IMR-90 (cell line): Measurements from ENCODE around the gene VPS39. TPM values are rescaled to one million over a fixed set of nuclear protein-coding genes. Genes with fewer than 3 reads are reported as not detected.

ENCODE experiments used
- ATAC-seq: fragments of 200-7000 bp; cut with Tn5 transposase; 2 replicates; pipeline ENCODE4 v1.9.1; 2020; ENCODE audit warnings: low read depth, mild to moderate bottlenecking, moderate library complexity
- BruUV-seq: library from RNA; stranded (reverse); fragments of 400-500 nt; replicated peaks from 2 replicates; lab custom pipeline; 2021; lab: Mats Ljungman, UMichigan
- CTCF ChIA-PET: fragments of 300-600 bp; formaldehyde crosslinking; extraction: SDS; loops from one replicate; lab custom pipeline; 2021; ENCODE audit warnings: antibody characterized with exemption; lab: Yijun Ruan, JAX
- POLR2A ChIA-PET: fragments of 300-600 bp; sonication (Branson Sonifier 250); formaldehyde crosslinking; loops from one replicate; lab custom pipeline; 2022; ENCODE audit warnings: antibody characterized with exemption; ENCODE audit not compliant: unreplicated experiment; lab: Charles Lee
- DNase-seq: peaks from one replicate; pipeline ENCODE4 v3.0.0; 2013
- H2AFZ ChIP-seq: replicated peaks from 2 replicates; pipeline ENCODE3; 2013; ENCODE audit warnings: low read length, mild to moderate bottlenecking; ENCODE audit not compliant: poor library complexity
- H2AK5ac ChIP-seq: 2 replicates; pipeline ENCODE4 v1.6.1; 2013; ENCODE audit warnings: low read depth, low read length, inconsistent platforms
- H2AK9ac ChIP-seq: replicated peaks from 2 replicates; pipeline ENCODE3; 2013; ENCODE audit warnings: mild to moderate bottlenecking, low read depth, low read length, moderate library complexity; ENCODE audit not compliant: poor library complexity
- H2BK120ac ChIP-seq: 2 replicates; pipeline ENCODE4 v1.6.1; 2013; ENCODE audit warnings: low read depth, low read length, inconsistent platforms
- H2BK15ac ChIP-seq: 3 replicates; pipeline ENCODE4 v1.6.1; 2013; ENCODE audit warnings: low read depth, low read length, inconsistent platforms
- H2BK20ac ChIP-seq: 2 replicates; pipeline ENCODE4 v1.6.1; 2013; ENCODE audit warnings: low read depth, mild to moderate bottlenecking, inconsistent platforms, low read length, moderate library complexity
- H2BK5ac ChIP-seq: 2 replicates; pipeline ENCODE4 v1.6.1; 2013; ENCODE audit warnings: mild to moderate bottlenecking, low read depth, low read length, inconsistent platforms; ENCODE audit not compliant: poor library complexity, severe bottlenecking
- H3K14ac ChIP-seq: replicated peaks from 2 replicates; pipeline ENCODE4 v1.6.1; 2013; ENCODE audit warnings: low read depth, low read length, inconsistent platforms
- H3K18ac ChIP-seq: 2 replicates; pipeline ENCODE4 v1.6.1; 2013; ENCODE audit warnings: low read depth, low read length, control low read depth
- H3K23ac ChIP-seq: 2 replicates; pipeline ENCODE4 v1.6.1; 2013; ENCODE audit warnings: low read depth, low read length, inconsistent platforms
- H3K27ac ChIP-seq: 2 replicates; pipeline ENCODE4 v1.5.1; 2013; ENCODE audit warnings: mild to moderate bottlenecking, control low read depth, low read length; ENCODE audit not compliant: insufficient read depth
- H3K27me3 ChIP-seq: 2 replicates; pipeline ENCODE4 v1.6.1; 2013; ENCODE audit warnings: low read length; ENCODE audit not compliant: control insufficient read depth, insufficient read depth
- H3K36me3 ChIP-seq: 2 replicates; pipeline ENCODE4 v1.6.1; 2013; ENCODE audit warnings: low read length, mixed read lengths; ENCODE audit not compliant: control insufficient read depth, insufficient read depth
- H3K4ac ChIP-seq: 2 replicates; pipeline ENCODE4 v1.6.1; 2013; ENCODE audit warnings: low read depth, low read length, inconsistent platforms
- H3K4me1 ChIP-seq: 2 replicates; pipeline ENCODE4 v1.6.1; 2013; ENCODE audit warnings: low read length, mixed read lengths; ENCODE audit not compliant: control insufficient read depth, insufficient read depth
- H3K4me2 ChIP-seq: 2 replicates; pipeline ENCODE4 v1.6.1; 2013; ENCODE audit warnings: low read depth, mild to moderate bottlenecking, control low read depth, low read length, moderate library complexity
- H3K4me3 ChIP-seq: 2 replicates; pipeline ENCODE4 v1.5.1; 2013; ENCODE audit warnings: low read depth, mild to moderate bottlenecking, control low read depth, low read length, moderate library complexity; ENCODE audit not compliant: insufficient read depth
- H3K56ac ChIP-seq: 2 replicates; pipeline ENCODE4 v1.6.1; 2013; ENCODE audit warnings: low read length, inconsistent platforms; ENCODE audit not compliant: insufficient read depth; ENCODE audit errors: extremely low read depth
- H3K79me1 ChIP-seq, 2 experiments: 2 replicates each; pipeline ENCODE4 v1.6.1; 2013; ENCODE audit warnings: low read length in 2 of 2, inconsistent platforms in 1 of 2, low read depth in 1 of 2
- H3K9ac ChIP-seq: 2 replicates; pipeline ENCODE4 v1.6.1; 2013; ENCODE audit warnings: low read depth, low read length, control low read depth
- H3K9me1 ChIP-seq: 2 replicates; pipeline ENCODE4 v1.6.1; 2013; ENCODE audit warnings: low read length, inconsistent platforms; ENCODE audit not compliant: insufficient read depth
- H3K9me3 ChIP-seq: 2 replicates; pipeline ENCODE4 v1.6.1; 2013; ENCODE audit warnings: low read length; ENCODE audit not compliant: control insufficient read depth, insufficient read depth
- H4K20me1 ChIP-seq: 2 replicates; pipeline ENCODE4 v1.6.1; 2013; ENCODE audit warnings: low read length, inconsistent platforms; ENCODE audit not compliant: insufficient read depth
- H4K5ac ChIP-seq: 2 replicates; pipeline ENCODE4 v1.6.1; 2013; ENCODE audit warnings: mild to moderate bottlenecking, low read depth, low read length, control low read depth
- H4K8ac ChIP-seq, 2 experiments: 2 replicates each; pipeline ENCODE4 v1.6.1; 2013; ENCODE audit warnings: low read depth in 2 of 2, low read length in 2 of 2, control low read depth in 1 of 2, inconsistent platforms in 1 of 2
- H4K91ac ChIP-seq: 2 replicates; pipeline ENCODE4 v1.6.1; 2013; ENCODE audit warnings: low read depth, low read length, inconsistent platforms; ENCODE audit not compliant: insufficient read depth
- BHLHE40 ChIP-seq: fragments of 150-350 bp; IDR thresholded peaks from 2 replicates; pipeline ENCODE4 v1.6.1; 2016; ENCODE audit warnings: mild to moderate bottlenecking, low read depth, low read length
- CEBPB ChIP-seq: IDR thresholded peaks from 2 replicates; pipeline ENCODE4 v1.6.1; 2012; ENCODE audit warnings: low read depth, low read length, improper control_type of control experiment
- CHD1 ChIP-seq: IDR thresholded peaks from 2 replicates; pipeline ENCODE4 v1.6.1; 2012; ENCODE audit warnings: low read depth, low read length, improper control_type of control experiment
- FOS ChIP-seq: fragments of 150-350 bp; IDR thresholded peaks from 2 replicates; pipeline ENCODE4 v1.6.1; 2016; ENCODE audit warnings: low read depth, low read length
- MAFK ChIP-seq: IDR thresholded peaks from 2 replicates; pipeline ENCODE4 v1.6.1; 2012; ENCODE audit warnings: low read depth, low read length, improper control_type of control experiment
- MAZ ChIP-seq: IDR thresholded peaks from 2 replicates; pipeline ENCODE4 v1.6.1; 2012; ENCODE audit warnings: low read depth, mild to moderate bottlenecking, low read length, improper control_type of control experiment, moderate library complexity, borderline replicate concordance
- MXI1 ChIP-seq: IDR thresholded peaks from 2 replicates; pipeline ENCODE4 v1.6.1; 2012; ENCODE audit warnings: low read depth, mild to moderate bottlenecking, low read length, moderate library complexity, borderline replicate concordance
- NFE2L2 ChIP-seq: fragments of 150-350 bp; IDR thresholded peaks from 2 replicates; pipeline ENCODE4 v1.6.1; 2016; ENCODE audit warnings: low read depth, mild to moderate bottlenecking, low read length
- POLR2A ChIP-seq: IDR thresholded peaks from 2 replicates; pipeline ENCODE4 v1.6.1; 2012; ENCODE audit warnings: mild to moderate bottlenecking, low read depth, low read length
- RAD21 ChIP-seq: IDR thresholded peaks from 2 replicates; pipeline ENCODE4 v1.6.1; 2012; ENCODE audit warnings: low read length, improper control_type of control experiment
- RCOR1 ChIP-seq: IDR thresholded peaks from 2 replicates; pipeline ENCODE4 v1.6.1; 2012; ENCODE audit warnings: mild to moderate bottlenecking, low read length, improper control_type of control experiment; ENCODE audit not compliant: insufficient replicate concordance
- RFX5 ChIP-seq: IDR thresholded peaks from 2 replicates; pipeline ENCODE4 v1.8.0; 2012; ENCODE audit warnings: low read depth, mild to moderate bottlenecking, low read length, moderate library complexity
- SMC3 ChIP-seq: fragments of 150-350 bp; IDR thresholded peaks from 2 replicates; pipeline ENCODE4 v1.6.1; 2016; ENCODE audit warnings: low read depth, mild to moderate bottlenecking, antibody characterized with exemption, low read length, moderate library complexity
- WGBS, 2 experiments: methylation state at CpG; one replicate each; pipeline versions ENCODE4 v1.1.5 to v1.1.7; 2013; ENCODE audit warnings: missing lambda C conversion rate in 2 of 2; ENCODE audit not compliant: insufficient read length in 1 of 2; ENCODE audit errors: extremely low coverage in 2 of 2; 5-methylcytosine and 5-hydroxymethylcytosine counted together
- dilution Hi-C: fragments of 300-500 bp; cut with HindIII; formaldehyde crosslinking; loops from one replicate; pipeline ENCODE4 v1.14.3; 2018; ENCODE audit warnings: low sequenced_read_pairs; ENCODE audit not compliant: unreplicated experiment
- in situ Hi-C: fragments of 300-500 bp; cut with MboI; formaldehyde crosslinking; loops from 3 replicates; pipeline ENCODE4 v1.14.3; 2019; ENCODE audit warnings: low sequenced_read_pairs, inconsistent platforms, mixed read lengths
- intact Hi-C: fragments of 100-400 bp; cut with micrococcal nuclease; formaldehyde crosslinking; loops from 2 replicates; pipeline ENCODE4 v1.10.0; 2022
- polyA plus RNA-seq, 3 experiments: library from polyadenylated mRNA; depleted of rRNA; stranded (reverse); fragments of >200 nt; gene quantifications; 2 replicates each; pipeline ENCODE4 v1.2.3, GENCODE V29; 2012; ENCODE audit warnings: low replicate concordance in 1 of 3
- total RNA-seq: library from RNA; depleted of rRNA; stranded (reverse); fragments of >200 nt; gene quantifications from 2 replicates; pipeline ENCODE4 v1.2.3, GENCODE V29; 2012
- TF ChIP-seq, protein P1 (sequence below): fragments of 150-350 bp; IDR thresholded peaks from 2 replicates; pipeline ENCODE4 v1.6.1; 2017; ENCODE audit warnings: mild to moderate bottlenecking, antibody characterized with exemption, low read length, low read depth
- TF ChIP-seq, protein P2 (sequence below): fragments of 150-350 bp; IDR thresholded peaks from 2 replicates; pipeline ENCODE4 v1.6.1; 2016; ENCODE audit warnings: low read depth, mild to moderate bottlenecking, low read length, moderate library complexity, borderline replicate concordance
- TF ChIP-seq, protein P3 (sequence below): conservative IDR thresholded peaks from 2 replicates; pipeline ENCODE4 v1.5.1; 2012; ENCODE audit warnings: mild to moderate bottlenecking, low read depth, low read length, improper control_type of control experiment

The VPS39 gene
- total and polyA plus RNA-seq, 2 of the 4 experiments (the other 2 are of a cell fraction), result 49.7 to 52.2 TPM

DNA sequence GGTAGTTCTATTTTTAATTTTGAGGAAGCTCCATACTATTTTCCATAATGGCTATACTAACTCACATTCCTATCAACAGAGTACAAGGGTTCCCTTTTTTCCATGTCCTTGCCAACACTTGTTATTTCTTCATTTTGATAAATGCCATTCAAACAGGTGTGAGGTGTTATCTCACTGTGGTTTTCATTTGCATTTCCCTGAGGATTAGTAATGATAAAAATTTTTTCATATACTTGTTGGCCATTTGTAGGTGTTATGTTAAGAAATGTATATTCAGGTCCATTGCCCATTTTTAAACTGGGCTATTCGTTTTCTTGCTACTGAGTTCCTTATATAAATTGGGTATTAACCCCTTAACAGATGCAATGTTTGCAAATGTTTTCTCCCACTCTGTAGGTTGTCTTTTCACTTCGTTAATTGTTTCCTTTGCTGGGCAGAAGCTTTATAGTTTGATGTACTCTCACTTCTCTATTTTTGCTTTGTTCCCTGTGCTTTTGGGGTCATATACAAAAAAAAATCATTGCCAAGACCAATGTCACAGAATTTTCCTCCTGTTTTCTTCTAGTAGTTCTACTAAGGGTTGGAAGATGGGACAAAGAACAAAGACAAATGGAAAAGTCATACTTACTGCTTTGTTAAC lies 11.0 kb upstream of the VPS39 start:
- no peak overlapping the region for H3K4me3 ChIP-seq
- dilution Hi-C loops (no loop called here), in situ Hi-C loops (no loop called here), intact Hi-C loops (loop anchor here (5.0 to 10.0 kb wide), 2 partner anchors 37 to 46 kb away; no protein-coding TSS in a partner anchor)
- H2AK5ac ChIP-seq, result no peak overlapping the region
- H4K91ac ChIP-seq, result no peak overlapping the region
- H3K14ac ChIP-seq, result no peak overlapping the region
- no peaks in the 10 kb centered on the region for H3K9me1 ChIP-seq
- H2BK5ac ChIP-seq, result no peak overlapping the region
- no peaks in the 10 kb centered on the region for H4K20me1 ChIP-seq
- TF ChIP-seq, protein P1, sequence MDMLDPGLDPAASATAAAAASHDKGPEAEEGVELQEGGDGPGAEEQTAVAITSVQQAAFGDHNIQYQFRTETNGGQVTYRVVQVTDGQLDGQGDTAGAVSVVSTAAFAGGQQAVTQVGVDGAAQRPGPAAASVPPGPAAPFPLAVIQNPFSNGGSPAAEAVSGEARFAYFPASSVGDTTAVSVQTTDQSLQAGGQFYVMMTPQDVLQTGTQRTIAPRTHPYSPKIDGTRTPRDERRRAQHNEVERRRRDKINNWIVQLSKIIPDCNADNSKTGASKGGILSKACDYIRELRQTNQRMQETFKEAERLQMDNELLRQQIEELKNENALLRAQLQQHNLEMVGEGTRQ, result no peak
- no peak for TF ChIP-seq BHLHE40
- TF ChIP-seq MAFK, result no peak
- TF ChIP-seq RFX5, result no peak
- TF ChIP-seq SMC3, result no peak
- TF ChIP-seq, protein P2, sequence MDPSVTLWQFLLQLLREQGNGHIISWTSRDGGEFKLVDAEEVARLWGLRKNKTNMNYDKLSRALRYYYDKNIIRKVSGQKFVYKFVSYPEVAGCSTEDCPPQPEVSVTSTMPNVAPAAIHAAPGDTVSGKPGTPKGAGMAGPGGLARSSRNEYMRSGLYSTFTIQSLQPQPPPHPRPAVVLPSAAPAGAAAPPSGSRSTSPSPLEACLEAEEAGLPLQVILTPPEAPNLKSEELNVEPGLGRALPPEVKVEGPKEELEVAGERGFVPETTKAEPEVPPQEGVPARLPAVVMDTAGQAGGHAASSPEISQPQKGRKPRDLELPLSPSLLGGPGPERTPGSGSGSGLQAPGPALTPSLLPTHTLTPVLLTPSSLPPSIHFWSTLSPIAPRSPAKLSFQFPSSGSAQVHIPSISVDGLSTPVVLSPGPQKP, result no peak
- TF ChIP-seq MXI1, result no peak
- TF ChIP-seq CHD1, result no peak
- no peak for TF ChIP-seq POLR2A
- no peak for TF ChIP-seq FOS
- no peak for TF ChIP-seq NFE2L2
- no peak for TF ChIP-seq RCOR1
- TF ChIP-seq RAD21, result no peak
- TF ChIP-seq MAZ, result no peak
- TF ChIP-seq, protein P3, sequence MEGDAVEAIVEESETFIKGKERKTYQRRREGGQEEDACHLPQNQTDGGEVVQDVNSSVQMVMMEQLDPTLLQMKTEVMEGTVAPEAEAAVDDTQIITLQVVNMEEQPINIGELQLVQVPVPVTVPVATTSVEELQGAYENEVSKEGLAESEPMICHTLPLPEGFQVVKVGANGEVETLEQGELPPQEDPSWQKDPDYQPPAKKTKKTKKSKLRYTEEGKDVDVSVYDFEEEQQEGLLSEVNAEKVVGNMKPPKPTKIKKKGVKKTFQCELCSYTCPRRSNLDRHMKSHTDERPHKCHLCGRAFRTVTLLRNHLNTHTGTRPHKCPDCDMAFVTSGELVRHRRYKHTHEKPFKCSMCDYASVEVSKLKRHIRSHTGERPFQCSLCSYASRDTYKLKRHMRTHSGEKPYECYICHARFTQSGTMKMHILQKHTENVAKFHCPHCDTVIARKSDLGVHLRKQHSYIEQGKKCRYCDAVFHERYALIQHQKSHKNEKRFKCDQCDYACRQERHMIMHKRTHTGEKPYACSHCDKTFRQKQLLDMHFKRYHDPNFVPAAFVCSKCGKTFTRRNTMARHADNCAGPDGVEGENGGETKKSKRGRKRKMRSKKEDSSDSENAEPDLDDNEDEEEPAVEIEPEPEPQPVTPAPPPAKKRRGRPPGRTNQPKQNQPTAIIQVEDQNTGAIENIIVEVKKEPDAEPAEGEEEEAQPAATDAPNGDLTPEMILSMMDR, result no peak
- no peak for TF ChIP-seq CEBPB
- no peak overlapping the region for H2AFZ ChIP-seq
- H3K4me2 ChIP-seq, result no peak overlapping the region
- no peak overlapping the region for H2BK15ac ChIP-seq
- no CpG with 5 or more reads among the region's 2 CpGs for WGBS, 2 experiments
- H3K56ac ChIP-seq, result no peak overlapping the region
- H3K79me1 ChIP-seq, result peaks cover 12 to 13% of the 10 kb centered on the region in 2 experiments; a peak in 2 of 4 replicates
- H3K4me1 ChIP-seq, result no peaks in the 10 kb centered on the region
- H4K8ac ChIP-seq, result no peak overlapping the region
- no peaks in the 10 kb centered on the region for H3K9me3 ChIP-seq
- no peak overlapping the region for H4K5ac ChIP-seq
- no peaks in the 10 kb centered on the region for H3K27me3 ChIP-seq
- H3K18ac ChIP-seq, result no peak overlapping the region
- no peak overlapping the region for H2AK9ac ChIP-seq
- no peak overlapping the region for H3K23ac ChIP-seq
- no TSS peak for BruUV-seq
- ChIA-PET POLR2A (no interaction called here), CTCF (interaction anchor here (0.7 kb wide), 1 partner anchor 10 kb away, joined by 3 read pairs; no protein-coding TSS in a partner anchor)
- H2BK20ac ChIP-seq, result no peak overlapping the region
- H3K4ac ChIP-seq, result no peak overlapping the region
- no peak for DNase-seq
- H3K36me3 ChIP-seq, result peaks cover 29% of the 10 kb centered on the region
- ATAC-seq, result no peak
- no peak overlapping the region for H3K27ac ChIP-seq
- H3K9ac ChIP-seq, result no peak overlapping the region
- no peak overlapping the region for H2BK120ac ChIP-seq
